HFF-Myc (cell line): Measurements from ENCODE around the gene SLC2A9.
A peak's percentile ranks its signal among the peaks of the same experiment; 100 is the strongest.
"Not testable (repeated sequence)": the region's sequence is repeated elsewhere in the genome, so short reads cannot be mapped to it uniquely, and the experiment has no call there.

Source experiments
- DNase-seq: peaks from one replicate; pipeline ENCODE4 v3.0.0-alpha.2; 2011; ENCODE audit warnings: low read depth; ENCODE audit errors: extremely low read depth
- H3K4me3 ChIP-seq: replicated peaks from 2 replicates; pipeline ENCODE4 v1.5.1; 2011; ENCODE audit warnings: low read depth, mild to moderate bottlenecking, control low read depth, low read length
- CTCF ChIP-seq: IDR thresholded peaks from 2 replicates; pipeline ENCODE4 v1.5.1; 2012; ENCODE audit warnings: mild to moderate bottlenecking, low read depth, low read length, control low read depth; ENCODE audit errors: missing control alignments

Gene SLC2A9

DNA sequence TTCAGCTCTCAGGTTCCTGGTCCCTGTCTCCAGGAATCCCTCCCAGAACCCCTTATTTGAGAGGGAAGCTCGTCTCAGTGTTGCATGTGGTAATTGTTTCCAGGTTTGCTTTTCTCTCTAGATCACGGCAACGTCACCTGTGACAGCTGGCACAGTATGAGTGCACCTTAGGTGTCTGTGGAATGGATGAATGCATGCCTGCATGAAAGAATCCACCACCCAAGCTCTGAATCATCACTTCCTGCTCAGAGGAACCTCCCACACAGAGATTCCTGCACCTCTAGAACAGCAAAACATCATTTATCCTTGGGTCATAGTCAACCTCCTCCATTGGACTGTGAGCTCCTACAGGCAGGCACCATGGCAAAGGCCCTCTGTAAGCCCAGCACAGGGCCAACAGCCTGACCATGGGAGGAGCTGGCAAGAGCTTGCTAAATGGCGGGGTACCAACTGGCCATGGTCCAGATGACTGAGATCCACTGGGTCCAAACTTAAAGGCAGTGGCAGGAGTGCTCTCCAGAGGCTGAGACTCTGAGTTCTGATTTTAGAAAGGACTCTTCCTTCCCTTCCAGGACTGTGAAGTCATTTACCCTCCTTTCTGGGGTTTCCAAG, 116.2 kb downstream of the SLC2A9 start:
- H3K4me3 ChIP-seq: no peak overlapping the region
- TF ChIP-seq CTCF: no peak
- no peak for DNase-seq

- TF ChIP-seq CTCF: no peak
- H3K4me3 ChIP-seq: no peak overlapping the region
- no peak for DNase-seq
Observed at GRCh38 chr4:9903317-9903716, 118.0 kb downstream of the SLC2A9 start.

- H3K4me3 ChIP-seq: no peak overlapping the region
- no peak for DNase-seq
- no peak for TF ChIP-seq CTCF
Observed at GRCh38 chr4:9901257-9901656, 120.0 kb downstream of the SLC2A9 start.

- not testable (repeated sequence) for DNase-seq, H3K4me3 ChIP-seq
Observed at GRCh38 chr4:9900633-9901032, 120.7 kb downstream of the SLC2A9 start.

DNA sequence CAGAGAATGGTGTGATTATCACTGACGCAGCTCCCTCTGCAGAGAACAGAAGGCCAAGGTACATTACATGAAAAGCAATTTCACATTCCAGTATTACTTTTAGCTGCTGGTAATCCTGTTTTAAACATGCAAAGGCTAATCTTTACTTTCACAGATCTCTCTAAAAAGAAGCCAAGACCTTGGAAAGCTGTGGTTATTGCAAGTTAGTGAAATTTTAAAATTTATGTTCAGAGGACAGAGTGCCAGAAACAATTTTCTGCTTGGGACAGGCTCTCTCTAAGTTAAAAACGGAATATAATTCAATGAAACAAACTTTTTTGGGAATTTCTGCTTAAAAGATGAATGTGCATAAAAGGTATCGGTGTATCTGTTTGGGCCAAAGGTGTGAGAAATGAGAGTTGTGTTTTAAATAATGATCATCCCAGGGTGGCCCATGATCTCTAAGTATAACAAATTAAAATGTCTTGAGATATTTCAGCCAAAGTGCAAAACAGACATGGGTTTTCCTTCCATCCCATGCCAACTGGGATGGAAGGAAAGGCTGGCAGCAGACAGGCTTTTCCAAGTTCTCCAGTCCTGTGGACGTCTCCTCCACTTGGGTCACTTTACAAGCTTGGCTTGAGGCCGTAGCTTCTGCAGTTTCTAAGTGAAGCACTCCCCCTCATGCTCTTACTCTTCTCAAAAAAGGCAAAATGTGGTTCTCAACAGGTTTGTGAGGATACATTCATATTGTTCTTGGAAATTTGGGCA, 121.8 kb downstream of the SLC2A9 start:
- no peak for TF ChIP-seq CTCF
- no peak for DNase-seq

DNA sequence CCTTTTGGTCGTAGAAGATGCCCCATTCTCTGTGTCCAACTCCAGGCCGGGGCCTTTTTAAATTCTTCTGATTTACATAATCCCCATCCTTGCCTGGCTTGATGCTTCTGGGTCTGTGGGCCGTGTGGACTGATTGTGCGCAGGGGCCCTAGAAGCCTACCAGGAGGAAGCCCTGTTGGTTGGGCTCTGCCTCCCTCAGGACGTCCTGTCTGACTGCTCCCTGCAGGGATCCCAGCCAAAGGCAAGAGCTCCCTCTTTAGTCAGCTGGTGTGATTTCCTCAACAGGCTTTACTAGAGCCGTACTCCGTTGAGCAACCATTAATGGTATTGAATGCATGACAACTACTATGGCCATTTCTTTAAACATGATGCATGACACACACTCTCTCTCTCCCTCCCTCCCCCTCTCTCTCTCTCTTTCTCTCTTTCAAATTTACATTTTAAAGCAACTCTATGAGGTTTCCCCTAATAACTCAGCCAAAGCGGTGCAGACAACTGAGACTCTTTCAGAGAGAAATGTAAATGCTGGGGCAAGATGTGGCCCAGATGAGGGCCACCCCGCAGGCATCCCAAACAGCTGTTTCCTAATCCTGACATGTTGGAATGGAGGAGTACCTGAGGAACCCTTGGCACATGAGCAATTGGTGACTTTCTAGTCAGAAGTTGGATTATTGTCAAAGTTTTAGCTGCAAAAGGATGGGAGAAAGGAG, 122.5 kb downstream of the SLC2A9 start:
- peak; percentile 10 for TF ChIP-seq CTCF
- H3K4me3 ChIP-seq: no peak overlapping the region
- DNase-seq: no peak

More for the DNA sequence above, 121.8 kb downstream of the SLC2A9 start:
- H3K4me3 ChIP-seq: no peak overlapping the region

DNA sequence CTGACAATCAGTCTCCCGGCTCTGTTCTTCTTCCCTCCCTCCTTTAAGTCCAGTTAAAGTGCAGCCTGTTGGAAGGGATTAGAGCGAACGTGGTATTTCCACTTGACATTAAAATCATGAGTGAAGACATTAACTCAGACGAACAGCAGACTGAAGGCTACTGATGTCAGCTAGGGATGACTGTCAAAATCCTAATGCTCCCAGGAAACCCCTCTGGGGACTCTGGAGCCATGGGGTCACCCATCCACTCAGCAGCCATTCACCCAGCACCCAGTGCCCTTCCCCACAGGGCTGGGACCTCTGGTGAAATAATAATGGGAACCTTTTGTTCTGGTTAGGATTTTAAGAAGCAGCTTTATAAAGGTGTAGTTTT, 126.0 kb downstream of the SLC2A9 start:
- H3K4me3 ChIP-seq: no peak overlapping the region
- TF ChIP-seq CTCF: no peak
- no peak for DNase-seq
